WTC11 (cell line): ENCODE results near the gene GPC5. TPM values are rescaled to one million over a fixed set of nuclear protein-coding genes. Genes with fewer than 3 reads are reported as not detected.

Experiments
- ATAC-seq: fragments of 200-7000 bp; cut with Tn5 transposase; 2 replicates; pipeline ENCODE4 v1.10.0; 2021; ENCODE audit warnings: mild to moderate bottlenecking, moderate library complexity
- CTCF ChIA-PET: fragments of 300-600 bp; sonication (Branson Sonifier 250); formaldehyde crosslinking; loops from one replicate; lab custom pipeline; 2021; ENCODE audit warnings: antibody characterized with exemption; lab: Charles Lee
- POLR2A ChIA-PET: fragments of 350-600 bp; sonication (Branson Sonifier 250); formaldehyde crosslinking; loops from one replicate; lab custom pipeline; 2021; ENCODE audit warnings: antibody characterized with exemption; lab: Charles Lee
- DNase-seq: peaks from one replicate; pipeline ENCODE4 v3.0.0; 2021; ENCODE audit warnings: low spot score
- H3K27ac Mint-ChIP-seq: 2 replicates; pipeline ENCODE4 v1.8.0; 2021; ENCODE audit warnings: mixed read lengths
- H3K27me3 Mint-ChIP-seq: 2 replicates; pipeline ENCODE4 v1.8.0; 2021; ENCODE audit warnings: low read depth, mild to moderate bottlenecking, moderate library complexity, mixed read lengths
- H3K36me3 Mint-ChIP-seq: 2 replicates; pipeline ENCODE4 v1.8.0; 2021; ENCODE audit warnings: mixed read lengths
- H3K4me1 Mint-ChIP-seq: 2 replicates; pipeline ENCODE4 v1.8.0; 2022; ENCODE audit warnings: mixed read lengths
- H3K4me3 Mint-ChIP-seq: 2 replicates; pipeline ENCODE4 v1.8.0; 2021; ENCODE audit warnings: mild to moderate bottlenecking, moderate library complexity, mixed read lengths
- H3K9me3 Mint-ChIP-seq: 2 replicates; pipeline ENCODE4 v1.8.0; 2021; ENCODE audit warnings: mixed read lengths
- ELF4 ChIP-seq: sonication (generic); formaldehyde crosslinking; IDR thresholded peaks from 2 replicates; pipeline ENCODE4 v1.8.1; 2022; ENCODE audit warnings: low read depth, mild to moderate bottlenecking, moderate library complexity, missing genetic modification reagents
- ESRRA ChIP-seq: sonication (generic); formaldehyde crosslinking; IDR thresholded peaks from 2 replicates; pipeline ENCODE4 v1.8.1; 2022; ENCODE audit warnings: mild to moderate bottlenecking, missing genetic modification reagents, borderline replicate concordance
- HMGA2 ChIP-seq: fragments of 250-450 bp; sonication (Bioruptor Pico); IDR thresholded peaks from 2 replicates; pipeline ENCODE4 v1.4.0; 2021; ENCODE audit warnings: mild to moderate bottlenecking, moderate library complexity
- IRF2 ChIP-seq: sonication (generic); formaldehyde crosslinking; IDR thresholded peaks from 2 replicates; pipeline ENCODE4 v1.8.0; 2022; ENCODE audit warnings: low read depth, missing genetic modification reagents, borderline replicate concordance
- NR2C2 ChIP-seq: sonication (generic); formaldehyde crosslinking; IDR thresholded peaks from 2 replicates; pipeline ENCODE4 v1.8.0; 2022; ENCODE audit warnings: mild to moderate bottlenecking, missing genetic modification reagents
- PRDM15 ChIP-seq: sonication (generic); formaldehyde crosslinking; IDR thresholded peaks from 2 replicates; pipeline ENCODE4 v1.8.0; 2022; ENCODE audit warnings: missing genetic modification reagents
- ZNF121 ChIP-seq: sonication (generic); formaldehyde crosslinking; IDR thresholded peaks from 2 replicates; pipeline ENCODE4 v1.8.0; 2023; ENCODE audit warnings: missing genetic modification reagents
- ZNF232 ChIP-seq: sonication (generic); formaldehyde crosslinking; IDR thresholded peaks from 2 replicates; pipeline ENCODE4 v1.8.0; 2022; ENCODE audit warnings: mild to moderate bottlenecking, missing genetic modification reagents
- ZNF425 ChIP-seq: fragments of 250-450 bp; sonication (Bioruptor Pico); conservative IDR thresholded peaks from 2 replicates; pipeline ENCODE4 v1.9.0; 2021; ENCODE audit warnings: mild to moderate bottlenecking
- total RNA-seq: library from RNA; stranded (reverse); gene quantifications from 3 replicates; pipeline ENCODE4 v1.2.3, GENCODE V29; 2021
- TF ChIP-seq, protein P1 (sequence below): sonication (generic); formaldehyde crosslinking; IDR thresholded peaks from 2 replicates; pipeline ENCODE4 v1.8.1; 2023; ENCODE audit warnings: mild to moderate bottlenecking, missing genetic modification reagents, moderate library complexity
- TF ChIP-seq, protein P2 (sequence below): sonication (generic); formaldehyde crosslinking; IDR thresholded peaks from 2 replicates; pipeline ENCODE4 v1.8.1; 2023; ENCODE audit warnings: mild to moderate bottlenecking, missing genetic modification reagents, moderate library complexity
- TF ChIP-seq, protein P3 (sequence below): fragments of 250-450 bp; sonication (Bioruptor Pico); IDR thresholded peaks from 2 replicates; pipeline ENCODE4 v1.9.0; 2021; ENCODE audit warnings: mild to moderate bottlenecking
- TF ChIP-seq, protein P4 (sequence below): sonication (generic); formaldehyde crosslinking; IDR thresholded peaks from 2 replicates; pipeline ENCODE4 v1.8.0; 2023; ENCODE audit warnings: missing genetic modification reagents, mild to moderate bottlenecking, borderline replicate concordance
- TF ChIP-seq, protein P5 (sequence below): sonication (generic); formaldehyde crosslinking; IDR thresholded peaks from 2 replicates; pipeline ENCODE4 v1.8.0; 2022; ENCODE audit warnings: mild to moderate bottlenecking, missing genetic modification reagents

GPC5 gene
- total RNA-seq, 1 experiment from 2014 or later, result 0.46 TPM

DNA sequence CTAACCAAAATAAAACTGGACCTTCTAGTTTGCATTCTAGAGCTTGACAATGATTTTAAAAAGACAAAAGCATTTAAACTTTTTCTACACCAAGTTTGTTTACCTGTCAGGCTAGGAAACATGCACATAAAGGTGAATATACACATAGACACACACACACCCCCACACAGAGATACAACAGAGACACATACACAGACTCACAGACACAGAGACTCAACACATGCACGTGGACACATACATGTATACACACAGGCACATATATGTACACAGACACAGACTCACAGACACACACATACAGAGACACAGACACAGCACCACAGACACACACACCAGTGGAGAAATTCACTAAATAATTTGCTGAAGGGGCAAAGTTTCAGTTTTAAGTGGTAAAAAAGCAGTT lies 155.7 kb downstream of the GPC5 start:
- Mint-ChIP-seq H3K9me3 (peaks cover 59% of the 10 kb centered on the region), H3K4me1 (no peaks in the 10 kb centered on the region), H3K36me3 (peaks cover 28% of the 10 kb centered on the region), H3K27ac (no peak overlapping the region), H3K27me3 (no peaks in the 10 kb centered on the region), H3K4me3 (no peak overlapping the region)
- CTCF ChIA-PET, result no interaction called here
- POLR2A ChIA-PET, result no interaction called here
- DNase-seq, result no peak
- TF ChIP-seq ELF4 (no peak), IRF2 (CRISPR knock-in tag) (no peak), HMGA2 (CRISPR knock-in tag) (no peak), ZNF425 (CRISPR knock-in tag) (no peak), ZNF232 (CRISPR knock-in tag) (no peak), NR2C2 (no peak), ZNF121 (no peak), ESRRA (CRISPR knock-in tag) (no peak), PRDM15 (CRISPR knock-in tag) (no peak)
- TF ChIP-seq, protein P1, sequence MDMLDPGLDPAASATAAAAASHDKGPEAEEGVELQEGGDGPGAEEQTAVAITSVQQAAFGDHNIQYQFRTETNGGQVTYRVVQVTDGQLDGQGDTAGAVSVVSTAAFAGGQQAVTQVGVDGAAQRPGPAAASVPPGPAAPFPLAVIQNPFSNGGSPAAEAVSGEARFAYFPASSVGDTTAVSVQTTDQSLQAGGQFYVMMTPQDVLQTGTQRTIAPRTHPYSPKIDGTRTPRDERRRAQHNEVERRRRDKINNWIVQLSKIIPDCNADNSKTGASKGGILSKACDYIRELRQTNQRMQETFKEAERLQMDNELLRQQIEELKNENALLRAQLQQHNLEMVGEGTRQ (CRISPR knock-in tag), result no peak
- TF ChIP-seq, protein P2, sequence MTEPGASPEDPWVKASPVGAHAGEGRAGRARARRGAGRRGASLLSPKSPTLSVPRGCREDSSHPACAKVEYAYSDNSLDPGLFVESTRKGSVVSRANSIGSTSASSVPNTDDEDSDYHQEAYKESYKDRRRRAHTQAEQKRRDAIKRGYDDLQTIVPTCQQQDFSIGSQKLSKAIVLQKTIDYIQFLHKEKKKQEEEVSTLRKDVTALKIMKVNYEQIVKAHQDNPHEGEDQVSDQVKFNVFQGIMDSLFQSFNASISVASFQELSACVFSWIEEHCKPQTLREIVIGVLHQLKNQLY (CRISPR knock-in tag), result no peak
- TF ChIP-seq, protein P3, sequence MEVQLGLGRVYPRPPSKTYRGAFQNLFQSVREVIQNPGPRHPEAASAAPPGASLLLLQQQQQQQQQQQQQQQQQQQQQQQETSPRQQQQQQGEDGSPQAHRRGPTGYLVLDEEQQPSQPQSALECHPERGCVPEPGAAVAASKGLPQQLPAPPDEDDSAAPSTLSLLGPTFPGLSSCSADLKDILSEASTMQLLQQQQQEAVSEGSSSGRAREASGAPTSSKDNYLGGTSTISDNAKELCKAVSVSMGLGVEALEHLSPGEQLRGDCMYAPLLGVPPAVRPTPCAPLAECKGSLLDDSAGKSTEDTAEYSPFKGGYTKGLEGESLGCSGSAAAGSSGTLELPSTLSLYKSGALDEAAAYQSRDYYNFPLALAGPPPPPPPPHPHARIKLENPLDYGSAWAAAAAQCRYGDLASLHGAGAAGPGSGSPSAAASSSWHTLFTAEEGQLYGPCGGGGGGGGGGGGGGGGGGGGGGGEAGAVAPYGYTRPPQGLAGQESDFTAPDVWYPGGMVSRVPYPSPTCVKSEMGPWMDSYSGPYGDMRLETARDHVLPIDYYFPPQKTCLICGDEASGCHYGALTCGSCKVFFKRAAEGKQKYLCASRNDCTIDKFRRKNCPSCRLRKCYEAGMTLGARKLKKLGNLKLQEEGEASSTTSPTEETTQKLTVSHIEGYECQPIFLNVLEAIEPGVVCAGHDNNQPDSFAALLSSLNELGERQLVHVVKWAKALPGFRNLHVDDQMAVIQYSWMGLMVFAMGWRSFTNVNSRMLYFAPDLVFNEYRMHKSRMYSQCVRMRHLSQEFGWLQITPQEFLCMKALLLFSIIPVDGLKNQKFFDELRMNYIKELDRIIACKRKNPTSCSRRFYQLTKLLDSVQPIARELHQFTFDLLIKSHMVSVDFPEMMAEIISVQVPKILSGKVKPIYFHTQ, result no peak
- TF ChIP-seq, protein P4, sequence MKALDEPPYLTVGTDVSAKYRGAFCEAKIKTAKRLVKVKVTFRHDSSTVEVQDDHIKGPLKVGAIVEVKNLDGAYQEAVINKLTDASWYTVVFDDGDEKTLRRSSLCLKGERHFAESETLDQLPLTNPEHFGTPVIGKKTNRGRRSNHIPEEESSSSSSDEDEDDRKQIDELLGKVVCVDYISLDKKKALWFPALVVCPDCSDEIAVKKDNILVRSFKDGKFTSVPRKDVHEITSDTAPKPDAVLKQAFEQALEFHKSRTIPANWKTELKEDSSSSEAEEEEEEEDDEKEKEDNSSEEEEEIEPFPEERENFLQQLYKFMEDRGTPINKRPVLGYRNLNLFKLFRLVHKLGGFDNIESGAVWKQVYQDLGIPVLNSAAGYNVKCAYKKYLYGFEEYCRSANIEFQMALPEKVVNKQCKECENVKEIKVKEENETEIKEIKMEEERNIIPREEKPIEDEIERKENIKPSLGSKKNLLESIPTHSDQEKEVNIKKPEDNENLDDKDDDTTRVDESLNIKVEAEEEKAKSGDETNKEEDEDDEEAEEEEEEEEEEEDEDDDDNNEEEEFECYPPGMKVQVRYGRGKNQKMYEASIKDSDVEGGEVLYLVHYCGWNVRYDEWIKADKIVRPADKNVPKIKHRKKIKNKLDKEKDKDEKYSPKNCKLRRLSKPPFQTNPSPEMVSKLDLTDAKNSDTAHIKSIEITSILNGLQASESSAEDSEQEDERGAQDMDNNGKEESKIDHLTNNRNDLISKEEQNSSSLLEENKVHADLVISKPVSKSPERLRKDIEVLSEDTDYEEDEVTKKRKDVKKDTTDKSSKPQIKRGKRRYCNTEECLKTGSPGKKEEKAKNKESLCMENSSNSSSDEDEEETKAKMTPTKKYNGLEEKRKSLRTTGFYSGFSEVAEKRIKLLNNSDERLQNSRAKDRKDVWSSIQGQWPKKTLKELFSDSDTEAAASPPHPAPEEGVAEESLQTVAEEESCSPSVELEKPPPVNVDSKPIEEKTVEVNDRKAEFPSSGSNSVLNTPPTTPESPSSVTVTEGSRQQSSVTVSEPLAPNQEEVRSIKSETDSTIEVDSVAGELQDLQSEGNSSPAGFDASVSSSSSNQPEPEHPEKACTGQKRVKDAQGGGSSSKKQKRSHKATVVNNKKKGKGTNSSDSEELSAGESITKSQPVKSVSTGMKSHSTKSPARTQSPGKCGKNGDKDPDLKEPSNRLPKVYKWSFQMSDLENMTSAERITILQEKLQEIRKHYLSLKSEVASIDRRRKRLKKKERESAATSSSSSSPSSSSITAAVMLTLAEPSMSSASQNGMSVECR (CRISPR knock-in tag), result no peak
- TF ChIP-seq, protein P5, sequence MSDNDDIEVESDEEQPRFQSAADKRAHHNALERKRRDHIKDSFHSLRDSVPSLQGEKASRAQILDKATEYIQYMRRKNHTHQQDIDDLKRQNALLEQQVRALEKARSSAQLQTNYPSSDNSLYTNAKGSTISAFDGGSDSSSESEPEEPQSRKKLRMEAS (CRISPR knock-in tag), result no peak
- no peak for ATAC-seq
